ENCODE results near the gene RCBTB2. TPM values are rescaled to one million over a fixed set of nuclear protein-coding genes. Genes with fewer than 3 reads are reported as not detected.

RCBTB2 gene
- total RNA-seq, 2 experiments from 2014 or later: 6.1 to 6.5 TPM

DNA sequence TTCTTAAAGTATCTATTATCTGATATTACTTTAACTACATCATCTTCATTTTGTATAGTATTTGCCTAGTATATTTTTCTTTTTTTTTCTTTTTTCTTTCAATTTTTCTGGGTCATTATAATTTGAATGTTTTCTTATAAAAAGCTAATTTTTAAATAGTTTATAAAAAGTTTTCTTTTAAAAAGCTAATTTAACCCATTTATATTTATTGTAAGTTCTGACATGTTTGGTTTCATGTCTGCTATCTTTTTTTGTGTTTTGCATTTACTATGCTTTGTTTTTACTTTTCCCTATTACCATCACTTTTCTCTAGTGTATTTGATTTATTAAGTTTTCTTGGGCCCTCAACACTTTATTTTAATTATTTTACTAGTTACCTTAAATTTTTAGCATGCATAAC is 22.6 kb upstream of the RCBTB2 start:
- DNase-seq (no peak), ATAC-seq (ENCODE audit: poor library complexity) (no peak)
- H3K36me3 ChIP-seq (ENCODE audit: insufficient read depth, low read length): no peaks in the 10 kb centered on the region
- peaks cover 18 to 22% of the 10 kb centered on the region in 2 experiments for H3K9me3 ChIP-seq (ENCODE audit: control insufficient read depth in 1 of 2, insufficient read depth in 1 of 2, low read length in 2 of 2)
- H3K4me3 ChIP-seq (ENCODE audit: low read length): no peak overlapping the region
- H3K4me1 ChIP-seq (ENCODE audit: insufficient read depth, low read length): no peaks in the 10 kb centered on the region
- H3K4me1 Mint-ChIP-seq (ENCODE audit: low read depth): peaks cover 11% of the 10 kb centered on the region
- CTCF ChIA-PET: no interaction called here
- no peaks in the 10 kb centered on the region for H3K27me3 ChIP-seq (ENCODE audit: control insufficient read depth in 1 of 2, insufficient read depth in 2 of 2, low read length in 2 of 2)
- H3K36me3 Mint-ChIP-seq (ENCODE audit: low read depth): no peaks in the 10 kb centered on the region
- intact Hi-C loops (cut with DNase I, micrococcal nuclease): no loop called here
- H3K4me3 Mint-ChIP-seq: no peak overlapping the region
- H3K27me3 Mint-ChIP-seq: peaks cover 12% of the 10 kb centered on the region
- H3K9me3 Mint-ChIP-seq: peaks cover 5% of the 10 kb centered on the region
- H3K27ac ChIP-seq (ENCODE audit: low read depth in 1 of 2, low read length in 2 of 2): no peak overlapping the region
- TF ChIP-seq, protein P1, sequence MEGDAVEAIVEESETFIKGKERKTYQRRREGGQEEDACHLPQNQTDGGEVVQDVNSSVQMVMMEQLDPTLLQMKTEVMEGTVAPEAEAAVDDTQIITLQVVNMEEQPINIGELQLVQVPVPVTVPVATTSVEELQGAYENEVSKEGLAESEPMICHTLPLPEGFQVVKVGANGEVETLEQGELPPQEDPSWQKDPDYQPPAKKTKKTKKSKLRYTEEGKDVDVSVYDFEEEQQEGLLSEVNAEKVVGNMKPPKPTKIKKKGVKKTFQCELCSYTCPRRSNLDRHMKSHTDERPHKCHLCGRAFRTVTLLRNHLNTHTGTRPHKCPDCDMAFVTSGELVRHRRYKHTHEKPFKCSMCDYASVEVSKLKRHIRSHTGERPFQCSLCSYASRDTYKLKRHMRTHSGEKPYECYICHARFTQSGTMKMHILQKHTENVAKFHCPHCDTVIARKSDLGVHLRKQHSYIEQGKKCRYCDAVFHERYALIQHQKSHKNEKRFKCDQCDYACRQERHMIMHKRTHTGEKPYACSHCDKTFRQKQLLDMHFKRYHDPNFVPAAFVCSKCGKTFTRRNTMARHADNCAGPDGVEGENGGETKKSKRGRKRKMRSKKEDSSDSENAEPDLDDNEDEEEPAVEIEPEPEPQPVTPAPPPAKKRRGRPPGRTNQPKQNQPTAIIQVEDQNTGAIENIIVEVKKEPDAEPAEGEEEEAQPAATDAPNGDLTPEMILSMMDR (IDR thresholded peaks at IDR 0.05): no peak
- POLR2A ChIA-PET: interaction anchor here (1.4 to 2.1 kb wide), 2 partner anchors 17 to 22 kb away, joined by 3 to 9 read pairs; partner anchors contain the start of gene RCBTB2
- H3K27ac Mint-ChIP-seq: no peak overlapping the region

DNA sequence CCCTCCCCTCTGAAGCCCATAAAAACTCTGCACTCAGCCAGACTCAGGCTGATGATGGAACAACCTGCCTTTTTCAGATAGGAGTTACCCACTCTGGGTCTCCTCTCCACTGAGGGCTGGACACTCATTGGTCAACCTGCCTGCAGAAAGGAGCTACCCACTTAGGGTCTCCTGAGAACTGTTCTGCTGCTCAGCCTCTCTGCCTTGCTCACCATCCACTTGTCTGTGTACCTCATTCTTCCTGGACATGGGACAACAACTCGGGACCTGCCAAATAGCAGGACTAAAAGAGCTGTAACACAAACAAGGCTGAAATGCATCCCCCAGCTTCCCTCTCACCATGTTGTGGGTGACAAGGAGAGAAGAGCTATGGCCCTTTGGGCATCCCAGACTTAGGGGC is 18.4 kb upstream of the RCBTB2 start:
- intact Hi-C loops (cut with DNase I, micrococcal nuclease): no loop called here
- peaks cover 18 to 23% of the 10 kb centered on the region in 2 experiments for H3K9me3 ChIP-seq (ENCODE audit: control insufficient read depth in 1 of 2, insufficient read depth in 1 of 2, low read length in 2 of 2)
- H3K4me3 ChIP-seq (ENCODE audit: low read length): no peak overlapping the region
- H3K27me3 Mint-ChIP-seq: no peaks in the 10 kb centered on the region
- ATAC-seq (ENCODE audit: poor library complexity) (no peak), DNase-seq (no peak)
- H3K9me3 Mint-ChIP-seq: peaks cover 8% of the 10 kb centered on the region
- TF ChIP-seq, protein P1 (IDR thresholded peaks at IDR 0.05): no peak
- H3K36me3 ChIP-seq (ENCODE audit: insufficient read depth, low read length): no peaks in the 10 kb centered on the region
- H3K4me1 ChIP-seq (ENCODE audit: insufficient read depth, low read length): no peaks in the 10 kb centered on the region
- H3K27ac Mint-ChIP-seq: no peak overlapping the region
- ChIA-PET POLR2A (interaction anchor here (1.0 to 1.4 kb wide), 2 partner anchors 11 to 16 kb away, joined by 3 to 5 read pairs; no protein-coding TSS in a partner anchor), CTCF (no interaction called here)
- H3K4me1 Mint-ChIP-seq (ENCODE audit: low read depth): no peaks in the 10 kb centered on the region
- H3K36me3 Mint-ChIP-seq (ENCODE audit: low read depth): no peaks in the 10 kb centered on the region
- H3K4me3 Mint-ChIP-seq: no peak overlapping the region
- H3K27ac ChIP-seq (ENCODE audit: low read depth in 1 of 2, low read length in 2 of 2): no peak overlapping the region
- no peaks in the 10 kb centered on the region for H3K27me3 ChIP-seq (ENCODE audit: control insufficient read depth in 1 of 2, insufficient read depth in 2 of 2, low read length in 2 of 2)

DNA sequence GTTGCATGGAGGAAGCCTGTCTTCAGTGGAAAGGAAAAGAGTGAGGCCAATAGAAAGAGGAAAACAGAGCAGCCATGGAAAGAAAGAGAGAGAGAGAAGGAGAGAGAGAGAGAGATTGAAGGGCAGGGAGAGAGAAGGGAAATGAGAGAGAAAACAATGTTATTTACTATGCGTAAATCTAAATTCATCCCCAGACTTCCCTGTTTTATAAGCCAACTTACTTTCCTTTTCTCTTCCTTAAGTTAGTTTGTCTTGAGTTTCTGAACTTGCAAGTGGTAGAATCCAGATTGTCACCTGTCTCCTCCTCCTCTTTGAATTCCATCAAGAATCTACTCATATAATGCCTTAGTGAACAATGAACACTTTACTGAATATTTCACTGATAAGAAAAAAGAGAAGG is 16.8 kb upstream of the RCBTB2 start:
- Histone ChIP-seq H3K9me3 (ENCODE audit: control insufficient read depth in 1 of 2, insufficient read depth in 1 of 2, low read length in 2 of 2) (peaks cover 18 to 23% of the 10 kb centered on the region in 2 experiments), H3K4me3 (ENCODE audit: low read length) (no peak overlapping the region), H3K27ac (ENCODE audit: low read depth in 1 of 2, low read length in 2 of 2) (no peak overlapping the region), H3K4me1 (ENCODE audit: insufficient read depth, low read length) (no peaks in the 10 kb centered on the region), H3K36me3 (ENCODE audit: insufficient read depth, low read length) (no peaks in the 10 kb centered on the region), H3K27me3 (ENCODE audit: control insufficient read depth in 1 of 2, insufficient read depth in 2 of 2, low read length in 2 of 2) (no peaks in the 10 kb centered on the region)
- ChIA-PET CTCF (no interaction called here), POLR2A (no interaction called here)
- H3K9me3 Mint-ChIP-seq: peaks cover 6% of the 10 kb centered on the region
- TF ChIP-seq, protein P1 (IDR thresholded peaks at IDR 0.05): no peak
- intact Hi-C loops (cut with DNase I, micrococcal nuclease): no loop called here
- no peaks in the 10 kb centered on the region for H3K27me3 Mint-ChIP-seq
- ATAC-seq (ENCODE audit: poor library complexity): no peak
- H3K4me1 Mint-ChIP-seq (ENCODE audit: low read depth): no peaks in the 10 kb centered on the region
- DNase-seq: no peak
- H3K36me3 Mint-ChIP-seq (ENCODE audit: low read depth): no peaks in the 10 kb centered on the region
- H3K4me3 Mint-ChIP-seq: no peak overlapping the region
- H3K27ac Mint-ChIP-seq: no peak overlapping the region
